Measurements from ENCODE around the gene FUS. TPM values are rescaled to one million over a fixed set of nuclear protein-coding genes. Genes with fewer than 3 reads are reported as not detected.

FUS gene
- total RNA-seq, 1 donor from 2014 or later, result 72.4 TPM

Other genes starting within 250 kb of the FUS start
- gene ORAI3, start 231.1 kb upstream of the FUS start, total RNA-seq, result 32.5 and 51.4 TPM in 2 replicates
- gene SETD1A, start 222.4 kb upstream of the FUS start, total RNA-seq, result 1.0 and 7.6 TPM in 2 replicates
- gene HSD3B7, start 194.9 kb upstream of the FUS start, total RNA-seq, result 49.9 and 82.7 TPM in 2 replicates
- gene STX1B, start 169.5 kb upstream of the FUS start, total RNA-seq, result 0.80 TPM in 1 of 2 replicates, not detected in the other
- 24.5 and 35.0 TPM in 2 replicates for gene STX4, start 146.6 kb upstream of the FUS start, total RNA-seq
- 7.7 and 9.0 TPM in 2 replicates for gene ZNF668, start 105.9 kb upstream of the FUS start, total RNA-seq
- 6.6 and 22.4 TPM in 2 replicates for gene ZNF646, start 105.7 kb upstream of the FUS start, total RNA-seq
- gene PRSS53, start 91.2 kb upstream of the FUS start, total RNA-seq, result 0.52 and 1.9 TPM in 2 replicates
- gene VKORC1, start 85.3 kb upstream of the FUS start, total RNA-seq, result 89.1 and 128 TPM in 2 replicates
- gene BCKDK, start 71.8 kb upstream of the FUS start, total RNA-seq, result 13.9 and 44.5 TPM in 2 replicates
- gene KAT8, start 62.5 kb upstream of the FUS start, total RNA-seq, result 33.5 and 45.1 TPM in 2 replicates
- gene PRSS8, start 44.4 kb upstream of the FUS start, total RNA-seq, result 3.8 and 17.7 TPM in 2 replicates
- 0.55 and 2.3 TPM in 2 replicates for gene PRSS36, start 30.1 kb upstream of the FUS start, total RNA-seq
- 19.9 and 99.7 TPM in 2 replicates for gene PYCARD, start 22.6 kb downstream of the FUS start, total RNA-seq
- not detected in 2 replicates for gene TRIM72, start 34.0 kb downstream of the FUS start, total RNA-seq
- gene PYDC1, start 37.0 kb downstream of the FUS start, total RNA-seq, result not detected in 2 replicates
- 0.30 and 0.35 TPM in 2 replicates for gene ITGAM, start 79.8 kb downstream of the FUS start, total RNA-seq
- gene ITGAX, start 175.0 kb downstream of the FUS start, total RNA-seq, result 0.05 and 0.17 TPM in 2 replicates
- not detected in 2 replicates for gene ITGAD, start 213.2 kb downstream of the FUS start, total RNA-seq
- not detected in 2 replicates for gene COX6A2, start 248.2 kb downstream of the FUS start, total RNA-seq